ENCODE data around the gene JUND.

The JUND gene

GRCh38 chr19:18308051-18308947 lies 26.9 kb upstream of the JUND start:
- DNase-seq, result no peak

GRCh38 chr19:18307271-18307681 lies 25.9 kb upstream of the JUND start:
- no peak for DNase-seq

GRCh38 chr19:18306888-18307260 lies 25.5 kb upstream of the JUND start:
- DNase-seq, result no peak

GRCh38 chr19:18306209-18306887 lies 24.9 kb upstream of the JUND start:
- DNase-seq, result no peak

GRCh38 chr19:18304458-18305310 lies 23.3 kb upstream of the JUND start:
- peak; percentile 86 for DNase-seq

- DNase-seq, result no peak
Measured at GRCh38 chr19:18304208-18304457, 22.7 kb upstream of the JUND start.

GRCh38 chr19:18301718-18302111 lies 20.3 kb upstream of the JUND start:
- DNase-seq, result no peak

GRCh38 chr19:18300930-18301717 lies 19.7 kb upstream of the JUND start:
- no peak for DNase-seq

GRCh38 chr19:18299654-18300053 lies 18.2 kb upstream of the JUND start:
- DNase-seq, result no peak

GRCh38 chr19:18298601-18299000 lies 17.2 kb upstream of the JUND start:
- DNase-seq, result no peak

- no peak for DNase-seq
Measured at GRCh38 chr19:18297308-18297707, 15.9 kb upstream of the JUND start.

- no peak for DNase-seq
Measured at GRCh38 chr19:18295034-18295451, 13.6 kb upstream of the JUND start.

GRCh38 chr19:18294467-18294864 lies 13.0 kb upstream of the JUND start:
- DNase-seq, result peak; percentile 88

- no peak for DNase-seq
Measured at GRCh38 chr19:18293642-18294466, 12.4 kb upstream of the JUND start.

- DNase-seq, result peak; percentile 26
Measured at GRCh38 chr19:18292810-18293641, 11.6 kb upstream of the JUND start.

GRCh38 chr19:18292462-18292809 lies 11.0 kb upstream of the JUND start:
- no peak for DNase-seq

- peak; percentile 57 for DNase-seq
Measured at GRCh38 chr19:18291590-18292461, 10.4 kb upstream of the JUND start.

- DNase-seq, result no peak
Measured at GRCh38 chr19:18291019-18291524, 9.7 kb upstream of the JUND start.

- peak; percentile 70 for DNase-seq
Measured at GRCh38 chr19:18290302-18291018, 9.0 kb upstream of the JUND start.

Measured in activated naive CD4-positive, alpha-beta T cell treated with anti-CD3 and anti-CD28 coated beads, Interleukin-2, amount 50 U/mL, for 16 hours (primary cell).